T follicular helper cell (primary cell): ENCODE results near the gene FAM78B.

Source experiments
- DNase-seq: peaks from one replicate; pipeline ENCODE4 v3.0.0-alpha.2; 2020; ENCODE audit warnings: low read depth

FAM78B gene

DNA sequence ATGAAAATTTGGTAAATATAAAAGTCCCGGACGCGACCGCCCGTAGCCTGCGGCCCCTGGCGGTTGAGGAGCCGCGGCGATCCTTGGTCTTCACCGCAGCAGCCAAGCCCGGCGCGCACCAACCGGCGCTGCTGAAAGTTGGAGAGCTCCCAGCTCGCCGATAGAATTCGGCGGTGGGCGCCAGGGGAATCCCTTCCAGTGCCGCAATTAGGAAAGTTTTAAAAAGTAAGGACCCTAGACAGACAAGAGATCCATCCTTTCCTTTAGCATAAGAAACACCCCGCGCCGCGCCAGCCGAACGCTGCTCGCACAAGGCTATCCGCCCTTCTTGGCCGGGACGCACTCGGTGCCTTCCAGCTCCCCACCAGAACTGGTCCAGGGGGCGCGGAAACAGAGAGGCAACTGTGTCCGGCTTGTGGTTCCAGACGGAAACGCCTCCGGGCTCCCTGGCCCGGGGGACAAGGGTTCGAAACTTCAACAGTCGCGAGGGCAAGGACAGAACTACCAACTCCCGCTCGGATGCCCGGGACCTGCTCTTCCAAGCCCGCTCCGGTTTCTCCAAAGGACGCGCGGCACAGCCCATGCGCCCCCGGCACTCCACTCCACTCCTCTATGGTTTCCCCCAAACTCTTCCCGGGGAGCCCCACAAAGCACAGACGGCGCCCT is 1.7 kb downstream of the FAM78B start:
- DNase-seq = no peak

DNA sequence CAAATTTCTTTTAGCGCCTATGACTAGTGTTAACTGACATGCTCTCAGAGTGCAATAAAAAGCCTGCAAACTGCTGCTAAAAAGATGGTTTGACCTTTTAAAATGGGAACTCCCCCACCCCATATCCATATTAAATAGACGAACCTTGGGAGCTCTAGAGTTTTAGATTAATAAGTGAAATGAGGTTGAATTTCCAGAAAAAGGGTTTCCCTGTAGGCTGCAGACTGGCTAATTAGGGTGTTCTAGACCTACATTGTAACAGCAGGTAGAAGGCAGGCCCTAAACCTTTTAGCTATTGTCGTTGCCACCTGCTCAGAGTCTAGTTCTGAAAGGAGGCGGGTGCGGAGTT is 2.2 kb downstream of the FAM78B start:
- DNase-seq = no peak

GRCh38 chr1:166159656-166160055 is 7.1 kb downstream of the FAM78B start:
- DNase-seq = no peak

GRCh38 chr1:166156674-166157073 is 10.1 kb downstream of the FAM78B start:
- DNase-seq = no peak

DNA sequence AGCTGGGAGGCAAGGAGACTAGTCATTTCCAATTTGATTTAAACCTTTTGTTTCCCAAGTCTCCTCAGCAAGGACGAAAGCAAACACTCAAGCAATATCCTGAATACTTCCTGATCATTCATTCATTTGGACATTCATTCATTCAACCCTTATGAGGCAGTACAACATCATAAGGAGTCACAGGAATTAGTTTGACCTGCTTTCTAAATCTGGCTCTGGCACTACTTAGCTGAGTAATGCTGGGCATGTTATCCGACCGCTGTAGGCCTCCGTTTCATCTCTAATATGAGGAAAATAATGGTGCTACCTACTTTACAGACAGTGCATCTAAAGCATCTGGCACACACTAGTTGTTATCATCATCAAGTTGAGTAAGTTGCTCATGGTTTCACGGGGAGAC is 11.7 kb downstream of the FAM78B start:
- no peak for DNase-seq

DNA sequence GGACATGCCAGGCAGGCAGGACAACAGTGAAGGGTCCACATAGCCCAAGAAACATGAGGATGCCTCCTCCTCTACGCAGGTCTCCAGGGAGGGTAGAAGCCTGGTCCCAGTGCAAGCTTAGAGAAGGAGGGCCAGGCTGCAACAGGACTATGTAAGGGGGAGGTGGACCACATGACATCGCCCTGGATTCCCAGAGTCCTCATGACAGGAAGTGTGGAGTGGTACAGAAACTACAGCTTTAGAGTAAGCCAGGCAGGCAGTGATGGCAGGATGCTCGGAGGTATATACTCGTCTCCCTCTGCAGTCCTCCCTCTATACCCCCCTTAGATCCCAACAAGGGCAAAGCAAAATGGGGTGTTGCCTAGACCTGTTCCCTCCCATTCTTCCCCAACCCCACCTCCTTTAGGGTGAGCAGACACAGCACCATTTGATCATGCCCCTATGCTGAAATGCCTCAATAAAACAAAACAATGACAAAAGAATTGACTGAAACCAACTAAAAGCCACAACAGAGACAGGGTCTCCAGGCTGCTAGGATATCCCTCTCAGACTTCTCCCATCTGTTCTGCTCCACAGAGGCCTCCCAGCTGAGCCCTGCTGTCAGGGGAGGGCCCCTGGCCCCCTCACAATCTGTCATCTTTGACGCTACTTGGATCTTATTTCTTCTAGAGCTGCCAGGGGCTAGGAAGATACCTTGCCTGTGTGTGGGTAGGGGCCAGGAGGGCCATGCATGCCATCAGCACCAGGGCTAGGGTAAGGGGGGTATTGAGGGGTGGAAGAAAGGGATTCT is 13.1 kb downstream of the FAM78B start:
- no peak for DNase-seq

- no peak for DNase-seq
Observed at GRCh38 chr1:166152978-166153377, 13.8 kb downstream of the FAM78B start.

DNA sequence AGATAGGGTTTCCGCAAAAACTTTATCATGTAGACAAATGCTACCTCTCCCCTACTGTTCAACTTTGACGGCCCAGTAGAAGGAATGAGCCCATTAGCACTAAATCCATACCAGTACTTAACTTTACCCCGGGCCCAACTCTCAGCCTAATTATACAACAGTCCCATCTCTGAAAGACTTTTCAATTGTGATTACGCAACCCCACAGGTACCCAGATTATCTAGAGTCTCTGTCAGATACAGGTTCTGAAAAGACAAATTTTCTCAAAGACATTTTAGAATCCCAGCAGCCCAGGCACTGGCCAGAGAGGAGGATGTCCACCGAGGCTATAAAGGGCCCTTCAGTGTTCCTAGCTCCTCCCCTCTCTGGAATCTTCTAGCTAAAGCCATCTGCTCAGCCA is 15.0 kb downstream of the FAM78B start:
- no peak for DNase-seq

- DNase-seq = no peak
Observed at GRCh38 chr1:166145499-166145898, 21.3 kb downstream of the FAM78B start.

DNA sequence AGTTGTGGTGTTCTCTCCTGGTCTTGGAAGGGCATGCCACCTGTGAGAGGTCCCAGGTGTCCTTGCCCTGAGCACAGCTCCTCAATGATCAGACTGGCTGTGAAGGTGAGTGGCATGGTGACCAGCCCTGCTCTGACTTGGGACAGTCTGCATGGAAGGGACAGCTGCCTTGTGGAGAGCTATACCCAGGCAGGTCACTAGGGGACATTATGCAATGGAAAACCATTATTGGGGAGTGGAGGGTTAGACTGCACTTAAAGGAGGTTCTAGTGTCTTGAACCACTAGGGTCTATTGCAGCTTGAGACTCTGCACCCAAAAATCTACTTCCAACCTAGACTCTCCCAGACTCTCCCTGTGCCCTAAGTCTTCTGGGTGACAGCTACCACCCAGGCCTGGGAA is 24.8 kb downstream of the FAM78B start:
- no peak for DNase-seq

GRCh38 chr1:166140251-166140650 is 26.6 kb downstream of the FAM78B start:
- no peak for DNase-seq

GRCh38 chr1:166139735-166140134 is 27.1 kb downstream of the FAM78B start:
- DNase-seq = no peak

DNA sequence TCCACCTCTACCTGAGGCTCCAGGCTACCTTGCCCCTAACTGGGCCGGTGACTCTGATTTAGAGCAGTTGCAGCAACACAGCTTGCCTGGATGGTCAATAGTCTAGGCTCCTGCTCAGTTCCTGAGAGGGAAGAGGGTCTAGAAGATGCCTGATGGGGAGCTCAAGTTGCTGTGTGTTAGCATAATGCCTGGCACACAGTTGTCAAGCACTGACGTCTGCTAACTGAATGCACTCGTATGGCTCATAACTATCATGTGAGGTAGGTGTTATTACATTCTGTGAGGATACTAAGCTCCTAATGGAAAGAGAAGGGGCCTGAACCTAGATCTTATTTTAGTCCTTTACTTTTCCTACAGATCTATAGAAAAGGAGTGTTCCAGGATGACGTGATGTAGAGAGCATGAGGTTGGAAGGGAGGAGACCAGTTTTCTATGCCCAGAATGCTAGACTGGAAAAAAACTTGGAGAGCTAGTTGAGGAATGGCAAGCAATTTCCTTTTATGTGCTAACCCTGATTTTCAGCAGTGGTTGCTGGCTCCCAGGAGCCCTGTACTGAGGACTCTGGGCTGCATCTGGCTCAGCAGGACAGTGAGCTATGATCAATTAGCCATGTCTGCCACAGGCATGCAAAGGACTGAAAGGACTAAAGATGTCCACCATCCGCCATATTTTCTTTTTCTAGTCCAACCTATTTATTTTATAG is 30.0 kb downstream of the FAM78B start:
- no peak for DNase-seq

DNA sequence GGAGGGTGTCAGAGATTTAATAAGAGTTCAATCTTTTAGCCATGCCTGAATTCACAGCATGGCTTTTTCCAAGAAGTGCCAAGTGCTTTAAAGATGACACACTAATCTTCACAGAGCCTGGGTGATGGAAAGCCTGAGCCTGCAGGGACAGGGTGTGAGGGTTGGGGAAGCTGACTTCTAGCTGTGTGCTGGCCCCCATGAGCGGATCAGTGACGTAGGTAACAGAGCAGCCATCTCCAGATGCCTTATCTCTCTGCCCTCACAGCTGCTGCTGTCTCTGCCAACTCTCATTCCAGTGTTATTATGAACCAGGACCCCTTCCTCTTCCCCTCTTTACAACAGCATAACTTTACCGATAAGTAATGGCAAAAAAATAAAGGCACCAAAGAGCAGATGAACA is 30.6 kb downstream of the FAM78B start:
- DNase-seq = no peak

GRCh38 chr1:166133857-166134256 is 32.9 kb downstream of the FAM78B start:
- DNase-seq = no peak

- DNase-seq = no peak
Observed at GRCh38 chr1:166133276-166133841, 33.4 kb downstream of the FAM78B start.

GRCh38 chr1:166132496-166132895 is 34.3 kb downstream of the FAM78B start:
- no peak for DNase-seq

DNA sequence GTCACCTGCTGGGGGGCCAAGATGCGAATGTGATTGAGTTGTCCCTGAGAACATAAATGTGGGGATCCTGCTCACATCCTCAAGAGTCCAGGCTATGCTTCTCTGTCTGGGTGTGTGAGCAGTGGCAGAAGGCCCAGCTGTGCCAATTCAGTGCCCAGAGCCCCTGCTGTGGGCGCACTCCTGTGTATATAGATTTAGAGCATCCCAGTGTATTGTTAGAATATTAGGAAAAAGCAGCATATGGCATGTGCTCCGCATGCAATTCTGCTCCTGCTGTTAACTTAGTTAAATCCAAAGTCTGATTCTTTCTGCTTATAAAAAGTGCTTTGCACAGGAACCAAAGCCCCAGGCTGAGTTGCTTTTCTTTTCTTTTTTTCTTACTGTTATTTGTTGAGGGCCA is 37.8 kb downstream of the FAM78B start:
- no peak for DNase-seq

DNA sequence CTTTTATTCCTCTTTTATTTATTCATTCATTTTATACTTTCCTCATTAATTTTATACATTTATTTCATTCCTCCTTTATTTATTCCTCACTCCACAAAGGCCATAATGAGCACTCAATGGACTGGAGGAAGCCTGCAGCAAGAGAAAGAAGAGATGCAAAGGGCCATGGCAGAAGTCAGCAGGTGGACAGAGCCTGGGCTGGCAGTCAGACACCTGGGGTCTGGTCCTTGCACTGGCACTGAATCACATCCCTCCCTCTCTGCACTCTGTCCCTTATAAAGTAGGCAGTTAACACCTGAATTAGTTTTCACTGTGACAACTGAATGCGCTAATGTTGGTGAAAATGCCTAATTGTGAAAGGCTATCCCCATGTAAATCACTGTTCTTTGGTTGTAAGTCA is 38.6 kb downstream of the FAM78B start:
- DNase-seq = no peak

- DNase-seq = no peak
Observed at GRCh38 chr1:166127003-166127402, 39.8 kb downstream of the FAM78B start.

DNA sequence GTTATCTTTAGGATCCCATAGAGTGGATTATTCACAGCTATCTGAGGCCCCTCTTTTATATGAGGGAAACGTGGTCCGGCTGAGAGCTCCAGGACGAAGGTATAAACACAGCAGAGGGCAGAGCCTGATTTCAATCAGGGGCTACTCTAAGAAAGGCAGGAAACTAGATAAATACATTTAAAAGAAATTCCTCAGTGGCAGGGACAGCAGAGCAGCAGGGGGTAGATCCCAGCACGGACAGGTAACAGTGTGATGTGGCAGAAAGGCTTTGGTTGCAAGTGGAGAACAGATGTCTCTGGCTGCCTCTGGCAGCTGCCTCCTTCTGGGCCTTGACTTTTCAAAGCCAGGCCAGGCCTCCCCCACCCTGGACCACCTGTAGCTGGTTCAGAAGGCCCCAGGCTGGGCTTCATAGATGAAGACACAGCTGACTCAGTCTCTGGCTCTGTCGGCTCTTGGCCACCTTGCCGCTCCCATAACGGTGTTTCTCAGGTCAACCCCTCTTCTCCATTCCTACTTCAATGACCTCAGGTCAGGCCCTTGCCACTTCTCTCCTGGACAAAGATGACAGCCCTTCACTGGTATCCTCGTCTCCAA is 43.8 kb downstream of the FAM78B start:
- no peak for DNase-seq

DNA sequence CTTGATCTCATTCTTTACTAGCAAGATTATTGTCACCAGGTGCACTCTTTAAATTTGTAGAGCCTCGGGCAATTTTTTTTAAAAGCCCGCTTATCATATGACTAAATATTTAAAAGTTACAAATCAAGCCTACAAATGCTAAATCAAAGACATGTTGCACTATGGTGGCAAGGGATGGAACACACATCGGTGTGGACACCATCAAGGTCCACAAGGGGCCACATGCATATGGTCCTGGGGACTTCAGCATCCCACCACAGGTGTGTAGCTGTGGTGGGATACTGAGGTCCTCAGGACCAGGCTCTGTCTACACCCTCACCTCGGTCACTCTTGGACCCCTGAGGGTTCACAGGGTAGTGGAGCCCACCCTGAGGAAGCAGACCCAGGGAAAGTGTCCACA is 45.8 kb downstream of the FAM78B start:
- DNase-seq = no peak
